HT1080 (cell line): ENCODE measurements around the gene APBA3. TPM values are rescaled to one million over a fixed set of nuclear protein-coding genes. Genes with fewer than 3 reads are reported as not detected.

Source experiments
- DNase-seq: peaks from one replicate; pipeline ENCODE4 v3.0.0-alpha.2; 2015; ENCODE audit warnings: low read depth
- total RNA-seq: library from RNA; depleted of rRNA; stranded (reverse); fragments of >200 nt; shearing (Covaris generic); gene quantifications from 2 replicates; pipeline ENCODE4 v1.2.3, GENCODE V29; 2014

The APBA3 gene
- total RNA-seq, 1 experiment from 2014 or later = 16.9 TPM

- DNase-seq = no peak
These were observed 27.7 kb upstream of the APBA3 start for GRCh38 chr19:3788996-3789778.

- DNase-seq = no peak
These were observed 24.7 kb upstream of the APBA3 start, which contains the start of gene MATK for GRCh38 chr19:3785938-3786824. TSS of gene MATK (minus strand) at chr19:3786381. CDS start at chr19:3785135, 1,246 bp downstream.

- DNase-seq = no peak
These were observed 24.0 kb upstream of the APBA3 start for GRCh38 chr19:3785451-3785937.

GRCh38 chr19:3784607-3785450, 23.3 kb upstream of the APBA3 start:
- no peak for DNase-seq

- DNase-seq = no peak
These were observed 22.4 kb upstream of the APBA3 start for GRCh38 chr19:3783660-3784584.

- DNase-seq = no peak
These were observed 21.4 kb upstream of the APBA3 start for GRCh38 chr19:3782903-3783302.

- no peak for DNase-seq
These were observed 20.8 kb upstream of the APBA3 start for GRCh38 chr19:3782330-3782729.

GRCh38 chr19:3781603-3782002, 20.1 kb upstream of the APBA3 start:
- no peak for DNase-seq

- DNase-seq = no peak
These were observed 19.4 kb upstream of the APBA3 start for GRCh38 chr19:3780786-3781304.

- no peak for DNase-seq
These were observed 17.6 kb upstream of the APBA3 start for GRCh38 chr19:3778899-3779723.

GRCh38 chr19:3778104-3778867, 16.8 kb upstream of the APBA3 start:
- DNase-seq = no peak

- DNase-seq = no peak
These were observed 15.1 kb upstream of the APBA3 start for GRCh38 chr19:3776479-3777040.

GRCh38 chr19:3775831-3776230, 14.3 kb upstream of the APBA3 start:
- DNase-seq = no peak

GRCh38 chr19:3775374-3775711, 13.9 kb upstream of the APBA3 start:
- DNase-seq = no peak

- no peak for DNase-seq
These were observed 13.3 kb upstream of the APBA3 start for GRCh38 chr19:3774621-3775373.

GRCh38 chr19:3773814-3774515, 12.5 kb upstream of the APBA3 start:
- DNase-seq = no peak
